ENCODE results near the gene STAG3. TPM values are rescaled to one million over a fixed set of nuclear protein-coding genes. Genes with fewer than 3 reads are reported as not detected.
"Not testable (repeated sequence)": the region's sequence is repeated elsewhere in the genome, so short reads cannot be mapped to it uniquely, and the experiment has no call there.

Gene STAG3
- total RNA-seq, 1 donor from 2014 or later: 0.57 TPM

DNA sequence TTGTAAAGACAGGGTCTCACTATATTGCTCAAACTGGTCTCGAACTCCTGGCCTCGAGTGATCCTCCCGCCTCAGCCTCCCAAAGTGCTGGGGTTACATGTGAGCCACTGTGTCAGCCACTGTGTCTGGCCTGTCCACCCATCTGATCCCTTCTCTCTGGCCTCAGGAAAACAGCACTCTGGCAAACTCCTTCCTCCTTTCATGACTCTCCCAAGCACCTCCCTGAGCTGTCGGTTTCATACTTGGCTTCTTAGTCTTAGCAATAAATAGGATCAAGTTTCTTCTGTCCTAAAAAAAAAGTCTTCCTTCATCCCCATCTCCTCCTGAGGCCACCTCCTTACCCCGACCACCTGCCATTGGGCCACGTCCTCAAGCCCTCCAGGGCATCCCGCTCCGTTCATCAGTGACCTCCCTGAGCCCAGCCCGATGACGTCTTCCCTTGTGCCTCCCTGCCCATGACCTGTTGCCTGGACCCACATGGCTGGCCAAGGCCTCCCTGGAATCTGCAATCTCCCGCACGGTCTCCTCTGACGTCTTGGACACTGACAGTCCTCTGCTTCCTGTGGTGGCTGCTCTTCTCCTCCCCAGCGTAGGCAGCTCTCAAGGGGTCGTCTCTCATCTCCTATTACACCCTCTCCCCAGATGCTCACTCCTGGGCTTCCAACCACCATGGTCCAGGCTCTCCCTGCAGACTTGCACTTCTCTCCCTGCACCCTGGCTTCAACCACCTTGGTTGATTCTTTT, 68.6 kb downstream of the STAG3 start:
- Mint-ChIP-seq H3K4me1 (ENCODE audit: low read depth) (peaks cover 29% of the 10 kb centered on the region), H3K27ac (ENCODE audit: unreplicated experiment) (peak overlapping the region; percentile 73)
- not testable (repeated sequence) for H3K9me3 Mint-ChIP-seq (ENCODE audit: low read depth); DNase-seq (ENCODE audit: low spot score); H3K4me3 Mint-ChIP-seq (ENCODE audit: unreplicated experiment); H3K27me3 Mint-ChIP-seq (ENCODE audit: low read depth); H3K36me3 Mint-ChIP-seq (ENCODE audit: low read depth)

- H3K4me1 Mint-ChIP-seq (ENCODE audit: low read depth): peaks cover 29% of the 10 kb centered on the region
- H3K36me3 Mint-ChIP-seq (ENCODE audit: low read depth); H3K9me3 Mint-ChIP-seq (ENCODE audit: low read depth); H3K27me3 Mint-ChIP-seq (ENCODE audit: low read depth); H3K4me3 Mint-ChIP-seq (ENCODE audit: unreplicated experiment); DNase-seq (ENCODE audit: low spot score); H3K27ac Mint-ChIP-seq (ENCODE audit: unreplicated experiment): not testable (repeated sequence)
Measured at GRCh38 chr7:100246865-100247137, 69.1 kb downstream of the STAG3 start.

DNA sequence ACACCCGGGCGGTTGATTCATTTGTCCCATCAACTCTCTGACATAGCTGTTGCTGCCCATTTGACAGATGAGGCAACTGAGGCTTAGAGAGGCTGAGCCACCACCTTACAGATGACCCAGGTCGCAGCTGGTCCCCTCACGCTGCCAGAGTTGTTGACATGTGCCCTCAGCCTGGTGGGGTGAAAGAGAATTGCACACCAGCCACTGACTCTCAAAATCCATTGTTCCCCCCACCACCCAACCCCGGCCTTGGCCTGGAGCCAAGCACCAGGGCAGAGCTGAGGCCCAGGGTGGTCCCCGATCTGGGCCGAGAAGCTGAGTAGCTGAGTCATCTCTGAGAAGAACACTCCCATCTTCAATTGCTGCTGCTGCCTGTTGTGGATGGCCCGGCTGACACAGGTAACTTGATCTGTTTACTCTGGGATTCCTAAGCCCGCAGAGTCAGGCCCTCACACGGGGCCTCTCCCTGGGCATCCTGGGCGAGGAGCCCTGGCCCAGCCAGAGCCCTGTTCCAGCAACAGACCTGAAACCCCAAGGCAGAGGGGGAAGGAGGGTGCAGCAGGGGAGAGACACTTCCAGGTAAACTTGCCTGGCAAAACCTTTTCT, 69.5 kb downstream of the STAG3 start:
- H3K4me1 Mint-ChIP-seq (ENCODE audit: low read depth): peaks cover 29% of the 10 kb centered on the region
- TF ChIP-seq CTCF (IDR thresholded peaks at IDR 0.05): peak; percentile 29
- peaks cover 7% of the 10 kb centered on the region for H3K27me3 Mint-ChIP-seq (ENCODE audit: low read depth)
- peaks cover 2% of the 10 kb centered on the region for H3K36me3 Mint-ChIP-seq (ENCODE audit: low read depth)
- peak overlapping the region; percentile 76 for H3K27ac Mint-ChIP-seq (ENCODE audit: unreplicated experiment)
- no peak overlapping the region for H3K4me3 Mint-ChIP-seq (ENCODE audit: unreplicated experiment)
- H3K9me3 Mint-ChIP-seq (ENCODE audit: low read depth): no peaks in the 10 kb centered on the region
- DNase-seq (ENCODE audit: low spot score): no peak

DNA sequence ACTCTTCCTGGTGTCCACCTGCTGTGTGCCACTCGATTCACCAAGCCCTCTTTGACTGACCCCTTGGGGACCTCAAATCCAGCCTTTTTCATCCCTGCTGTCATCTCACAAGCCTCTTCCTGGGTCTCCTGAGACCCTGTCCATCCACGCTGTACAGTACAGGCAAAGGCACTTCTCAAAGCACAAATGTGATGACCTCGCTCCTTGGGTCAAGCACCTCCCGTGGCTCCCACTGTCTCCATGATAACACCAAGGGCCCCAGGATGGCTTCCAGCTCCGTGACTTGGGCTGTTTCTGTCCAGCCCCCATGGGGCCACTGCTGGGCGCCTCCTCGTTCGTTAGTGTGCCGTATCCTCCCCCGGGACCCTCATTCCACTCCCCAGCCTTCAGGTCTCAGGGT, 70.8 kb downstream of the STAG3 start:
- H3K4me1 Mint-ChIP-seq (ENCODE audit: low read depth): peaks cover 27% of the 10 kb centered on the region
- H3K9me3 Mint-ChIP-seq (ENCODE audit: low read depth): no peaks in the 10 kb centered on the region
- TF ChIP-seq CTCF (IDR thresholded peaks at IDR 0.05): no peak
- no peak overlapping the region for H3K4me3 Mint-ChIP-seq (ENCODE audit: unreplicated experiment)
- no peak overlapping the region for H3K27ac Mint-ChIP-seq (ENCODE audit: unreplicated experiment)
- no peak for DNase-seq (ENCODE audit: low spot score)
- peaks cover 2% of the 10 kb centered on the region for H3K36me3 Mint-ChIP-seq (ENCODE audit: low read depth)
- peaks cover 7% of the 10 kb centered on the region for H3K27me3 Mint-ChIP-seq (ENCODE audit: low read depth)

DNA sequence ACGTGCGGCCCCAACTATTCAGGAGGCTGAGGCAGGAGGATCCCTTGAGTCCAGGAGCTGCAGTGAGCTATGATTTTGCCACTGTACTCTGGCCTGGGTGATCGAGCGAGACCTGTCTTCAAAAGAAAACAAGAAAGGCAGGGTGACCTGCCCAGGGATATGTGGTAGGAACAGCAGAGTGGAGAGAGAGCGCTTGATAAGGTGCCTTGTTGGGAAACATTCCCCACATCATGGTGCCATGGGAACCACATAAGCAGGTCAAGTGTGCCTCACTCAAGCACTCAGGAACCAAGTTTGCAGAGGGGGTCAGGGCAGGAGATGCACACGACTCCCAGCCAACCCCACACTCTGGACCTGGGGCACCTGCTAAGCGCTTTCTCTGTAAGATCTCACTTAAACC, 79.3 kb downstream of the STAG3 start:
- Mint-ChIP-seq H3K9me3 (ENCODE audit: low read depth) (no peaks in the 10 kb centered on the region), H3K4me3 (ENCODE audit: unreplicated experiment) (no peak overlapping the region), H3K27me3 (ENCODE audit: low read depth) (no peaks in the 10 kb centered on the region), H3K27ac (ENCODE audit: unreplicated experiment) (no peak overlapping the region), H3K4me1 (ENCODE audit: low read depth) (no peaks in the 10 kb centered on the region), H3K36me3 (ENCODE audit: low read depth) (peaks cover 3% of the 10 kb centered on the region)
- TF ChIP-seq CTCF (IDR thresholded peaks at IDR 0.05): no peak
- no peak for DNase-seq (ENCODE audit: low spot score)

- H3K9me3 Mint-ChIP-seq (ENCODE audit: low read depth); H3K36me3 Mint-ChIP-seq (ENCODE audit: low read depth); DNase-seq (ENCODE audit: low spot score); H3K27me3 Mint-ChIP-seq (ENCODE audit: low read depth); H3K4me3 Mint-ChIP-seq (ENCODE audit: unreplicated experiment); H3K4me1 Mint-ChIP-seq (ENCODE audit: low read depth); H3K27ac Mint-ChIP-seq (ENCODE audit: unreplicated experiment): not testable (repeated sequence)
Measured at GRCh38 chr7:100259984-100260383, 82.3 kb downstream of the STAG3 start.

DNA sequence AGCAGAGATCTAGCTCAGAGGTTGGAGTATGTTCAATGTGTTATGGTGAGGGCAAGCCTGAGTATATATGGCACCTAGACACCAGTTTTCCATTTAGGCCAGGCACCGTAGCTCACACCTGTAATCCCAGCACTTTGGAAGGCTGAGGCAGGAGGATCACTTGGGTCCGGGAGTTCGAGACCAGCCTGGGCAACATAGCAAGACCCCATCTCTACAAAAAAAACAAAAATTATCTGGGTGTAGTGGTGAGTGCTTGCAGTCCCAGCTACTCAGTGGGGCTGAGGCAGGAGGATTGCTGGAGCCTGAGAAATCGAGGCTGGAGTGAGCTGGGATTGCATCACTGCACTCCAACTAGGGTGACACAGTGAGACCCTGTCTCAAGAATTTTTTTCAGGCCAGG, 85.2 kb downstream of the STAG3 start:
- not testable (repeated sequence) for H3K27ac Mint-ChIP-seq (ENCODE audit: unreplicated experiment); H3K9me3 Mint-ChIP-seq (ENCODE audit: low read depth); H3K36me3 Mint-ChIP-seq (ENCODE audit: low read depth); H3K4me3 Mint-ChIP-seq (ENCODE audit: unreplicated experiment); H3K27me3 Mint-ChIP-seq (ENCODE audit: low read depth); DNase-seq (ENCODE audit: low spot score); H3K4me1 Mint-ChIP-seq (ENCODE audit: low read depth)

Small RNAs within 50 kb of the gene (microRNA-seq; reads per million reads assigned to microRNA genes)
- gene MIR4658 (ENCODE audit: borderline number of aligned reads): not detected

Other genes starting within 250 kb of the STAG3 start
- not detected in 3 replicates for gene GJC3, start 248.3 kb upstream of the STAG3 start, total RNA-seq
- not detected in 3 replicates for gene AZGP1, start 201.9 kb upstream of the STAG3 start, total RNA-seq
- gene ZKSCAN1, start 162.3 kb upstream of the STAG3 start, total RNA-seq: 61.5 to 72.1 TPM (median 62.3 TPM) in 3 replicates
- 9.6 to 13.1 TPM (median 11.8 TPM) in 3 replicates for gene ZSCAN21, start 128.1 kb upstream of the STAG3 start, total RNA-seq
- gene ZNF3, start 96.2 kb upstream of the STAG3 start, total RNA-seq: 21.9 to 28.4 TPM (median 22.1 TPM) in 3 replicates
- gene COPS6, start 88.9 kb upstream of the STAG3 start, total RNA-seq: 80.1 to 111 TPM (median 83.1 TPM) in 3 replicates
- 34.0 to 63.8 TPM (median 34.1 TPM) in 3 replicates for gene MCM7, start 76.5 kb upstream of the STAG3 start, total RNA-seq
- 16.9 to 24.8 TPM (median 19.6 TPM) in 3 replicates for gene AP4M1, start 76.3 kb upstream of the STAG3 start, total RNA-seq
- gene TAF6, start 58.6 kb upstream of the STAG3 start, total RNA-seq: 53.5 to 58.5 TPM (median 54.9 TPM) in 3 replicates
- 29.8 to 46.4 TPM (median 31.5 TPM) in 3 replicates for gene CNPY4, start 58.3 kb upstream of the STAG3 start, total RNA-seq
- gene MBLAC1, start 51.0 kb upstream of the STAG3 start, total RNA-seq: 1.7 to 3.2 TPM (median 2.5 TPM) in 3 replicates
- 73.2 to 89.4 TPM (median 75.7 TPM) in 3 replicates for gene LAMTOR4, start 29.0 kb upstream of the STAG3 start, total RNA-seq
- 15.4 to 19.7 TPM (median 16.3 TPM) in 3 replicates for gene TRAPPC14, start 19.2 kb upstream of the STAG3 start, total RNA-seq
- 1.8 to 4.9 TPM (median 4.3 TPM) in 3 replicates for gene GAL3ST4, start 9.3 kb upstream of the STAG3 start, total RNA-seq
- gene GPC2, start 537 bp upstream of the STAG3 start, total RNA-seq: 6.2 to 7.3 TPM (median 6.7 TPM) in 3 replicates
- gene PVRIG, start 42.0 kb downstream of the STAG3 start, total RNA-seq: not detected in 3 replicates
- not detected in 3 replicates for gene SPDYE3, start 129.8 kb downstream of the STAG3 start, total RNA-seq
- gene PILRB, start 180.2 kb downstream of the STAG3 start, total RNA-seq: 19.1 to 32.2 TPM (median 20.3 TPM) in 3 replicates
- 0.60 to 0.92 TPM (median 0.62 TPM) in 3 replicates for gene PILRA, start 195.6 kb downstream of the STAG3 start, total RNA-seq